Measurements from ENCODE around the gene PDCD6IP. TPM values are rescaled to one million over a fixed set of nuclear protein-coding genes. Genes with fewer than 3 reads are reported as not detected.

PDCD6IP gene
- polyA plus RNA-seq, 1 donor from 2014 or later = 196 TPM

DNA sequence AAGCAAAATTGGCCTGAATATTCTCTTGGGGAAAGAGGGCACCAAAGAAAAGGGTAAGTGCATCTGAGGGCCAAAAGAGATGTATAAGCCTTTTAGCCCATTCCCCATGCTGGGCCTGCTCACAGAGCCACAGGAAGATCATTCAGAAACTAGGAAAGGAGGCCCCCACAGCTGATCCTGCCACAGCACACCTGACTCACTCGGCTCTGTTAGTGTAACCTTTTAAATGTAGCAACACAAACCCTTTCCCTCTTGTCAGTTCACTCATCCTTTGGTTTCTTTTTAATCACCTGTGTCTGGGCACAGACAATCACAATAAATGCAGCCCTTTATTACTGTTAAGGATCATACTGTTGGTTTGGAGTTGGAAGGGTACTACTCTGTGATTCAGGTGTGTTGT is 69.9 kb downstream of the PDCD6IP start:
- Histone ChIP-seq H3K27me3 (ENCODE audit: insufficient read depth, low read depth, low read length) (no peaks in the 10 kb centered on the region), H3K9me2 (ENCODE audit: insufficient read depth, low read length) (no peaks in the 10 kb centered on the region), H3K4me3 (ENCODE audit: low read length) (no peak overlapping the region), H3K79me2 (replicated peaks; ENCODE audit: insufficient read depth, low read length) (no peaks in the 10 kb centered on the region), H2AFZ (ENCODE audit: low read depth, low read length) (no peak overlapping the region), H3K36me3 (ENCODE audit: insufficient read depth, low read length) (no peaks in the 10 kb centered on the region), H3F3A (ENCODE audit: insufficient read depth, low read length, poor library complexity, severe bottlenecking) (no peaks in the 10 kb centered on the region), H3K9me3 (ENCODE audit: low read length) (no peaks in the 10 kb centered on the region), H4K20me1 (ENCODE audit: insufficient read depth) (no peaks in the 10 kb centered on the region), H3K9ac (ENCODE audit: low read length) (no peak overlapping the region), H3K4me2 (ENCODE audit: low read length) (no peak overlapping the region), H3K27ac (ENCODE audit: low read length) (no peak overlapping the region)
- TF ChIP-seq TAF1 (IDR thresholded peaks at IDR 0.05; ENCODE audit: low read depth) = no peak
- TF ChIP-seq MXI1 (conservative IDR thresholded peaks at IDR 0.05; ENCODE audit: poor library complexity, severe bottlenecking) = no peak
- TF ChIP-seq EP300 (conservative IDR thresholded peaks at IDR 0.05; ENCODE audit: poor library complexity, severe bottlenecking) = no peak
- TF ChIP-seq, protein P1, sequence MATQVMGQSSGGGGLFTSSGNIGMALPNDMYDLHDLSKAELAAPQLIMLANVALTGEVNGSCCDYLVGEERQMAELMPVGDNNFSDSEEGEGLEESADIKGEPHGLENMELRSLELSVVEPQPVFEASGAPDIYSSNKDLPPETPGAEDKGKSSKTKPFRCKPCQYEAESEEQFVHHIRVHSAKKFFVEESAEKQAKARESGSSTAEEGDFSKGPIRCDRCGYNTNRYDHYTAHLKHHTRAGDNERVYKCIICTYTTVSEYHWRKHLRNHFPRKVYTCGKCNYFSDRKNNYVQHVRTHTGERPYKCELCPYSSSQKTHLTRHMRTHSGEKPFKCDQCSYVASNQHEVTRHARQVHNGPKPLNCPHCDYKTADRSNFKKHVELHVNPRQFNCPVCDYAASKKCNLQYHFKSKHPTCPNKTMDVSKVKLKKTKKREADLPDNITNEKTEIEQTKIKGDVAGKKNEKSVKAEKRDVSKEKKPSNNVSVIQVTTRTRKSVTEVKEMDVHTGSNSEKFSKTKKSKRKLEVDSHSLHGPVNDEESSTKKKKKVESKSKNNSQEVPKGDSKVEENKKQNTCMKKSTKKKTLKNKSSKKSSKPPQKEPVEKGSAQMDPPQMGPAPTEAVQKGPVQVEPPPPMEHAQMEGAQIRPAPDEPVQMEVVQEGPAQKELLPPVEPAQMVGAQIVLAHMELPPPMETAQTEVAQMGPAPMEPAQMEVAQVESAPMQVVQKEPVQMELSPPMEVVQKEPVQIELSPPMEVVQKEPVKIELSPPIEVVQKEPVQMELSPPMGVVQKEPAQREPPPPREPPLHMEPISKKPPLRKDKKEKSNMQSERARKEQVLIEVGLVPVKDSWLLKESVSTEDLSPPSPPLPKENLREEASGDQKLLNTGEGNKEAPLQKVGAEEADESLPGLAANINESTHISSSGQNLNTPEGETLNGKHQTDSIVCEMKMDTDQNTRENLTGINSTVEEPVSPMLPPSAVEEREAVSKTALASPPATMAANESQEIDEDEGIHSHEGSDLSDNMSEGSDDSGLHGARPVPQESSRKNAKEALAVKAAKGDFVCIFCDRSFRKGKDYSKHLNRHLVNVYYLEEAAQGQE (IDR thresholded peaks at IDR 0.05; ENCODE audit: borderline replicate concordance) = no peak
- TF ChIP-seq, protein P2, sequence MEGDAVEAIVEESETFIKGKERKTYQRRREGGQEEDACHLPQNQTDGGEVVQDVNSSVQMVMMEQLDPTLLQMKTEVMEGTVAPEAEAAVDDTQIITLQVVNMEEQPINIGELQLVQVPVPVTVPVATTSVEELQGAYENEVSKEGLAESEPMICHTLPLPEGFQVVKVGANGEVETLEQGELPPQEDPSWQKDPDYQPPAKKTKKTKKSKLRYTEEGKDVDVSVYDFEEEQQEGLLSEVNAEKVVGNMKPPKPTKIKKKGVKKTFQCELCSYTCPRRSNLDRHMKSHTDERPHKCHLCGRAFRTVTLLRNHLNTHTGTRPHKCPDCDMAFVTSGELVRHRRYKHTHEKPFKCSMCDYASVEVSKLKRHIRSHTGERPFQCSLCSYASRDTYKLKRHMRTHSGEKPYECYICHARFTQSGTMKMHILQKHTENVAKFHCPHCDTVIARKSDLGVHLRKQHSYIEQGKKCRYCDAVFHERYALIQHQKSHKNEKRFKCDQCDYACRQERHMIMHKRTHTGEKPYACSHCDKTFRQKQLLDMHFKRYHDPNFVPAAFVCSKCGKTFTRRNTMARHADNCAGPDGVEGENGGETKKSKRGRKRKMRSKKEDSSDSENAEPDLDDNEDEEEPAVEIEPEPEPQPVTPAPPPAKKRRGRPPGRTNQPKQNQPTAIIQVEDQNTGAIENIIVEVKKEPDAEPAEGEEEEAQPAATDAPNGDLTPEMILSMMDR (IDR thresholded peaks at IDR 0.05; ENCODE audit: poor library complexity, severe bottlenecking) = no peak
- TF ChIP-seq EZH2 (IDR thresholded peaks at IDR 0.05; ENCODE audit: borderline replicate concordance, insufficient read depth, low read length, poor library complexity, severe bottlenecking) = no peak
- no peak for TF ChIP-seq SMC3 (conservative IDR thresholded peaks at IDR 0.05; ENCODE audit: poor library complexity)
- TF ChIP-seq POLR2AphosphoS5 (IDR thresholded peaks at IDR 0.05) = no peak
- no peak for TF ChIP-seq RAD21 (conservative IDR thresholded peaks at IDR 0.05)

DNA sequence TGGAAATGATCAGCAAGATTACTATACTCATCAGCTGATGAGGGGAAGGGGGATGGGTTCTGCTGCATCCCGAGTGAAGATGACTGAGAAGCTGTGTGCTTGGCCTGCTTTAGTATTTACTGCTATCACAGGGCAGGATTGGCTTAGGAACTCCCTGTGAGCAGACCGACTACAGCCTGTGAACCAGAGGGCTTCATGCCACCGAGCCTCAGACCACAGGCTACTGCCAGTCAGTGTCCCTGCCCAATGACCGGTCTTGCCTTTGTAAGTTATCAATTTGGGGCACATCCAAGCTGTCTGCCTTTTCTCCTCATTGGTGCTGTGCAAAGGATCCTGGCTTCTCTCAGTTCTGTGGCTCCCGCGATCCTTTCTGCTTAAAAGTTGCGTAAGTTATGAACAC is 71.5 kb downstream of the PDCD6IP start:
- no peaks in the 10 kb centered on the region for H3K79me2 ChIP-seq (replicated peaks; ENCODE audit: insufficient read depth, low read length)
- H3F3A ChIP-seq (ENCODE audit: insufficient read depth, low read length, poor library complexity, severe bottlenecking) = no peaks in the 10 kb centered on the region
- no peaks in the 10 kb centered on the region for H4K20me1 ChIP-seq (ENCODE audit: insufficient read depth)
- H3K9ac ChIP-seq (ENCODE audit: low read length) = no peak overlapping the region
- no peak overlapping the region for H3K4me2 ChIP-seq (ENCODE audit: low read length)
- no peaks in the 10 kb centered on the region for H3K27me3 ChIP-seq (ENCODE audit: insufficient read depth, low read depth, low read length)
- TF ChIP-seq TAF1 (IDR thresholded peaks at IDR 0.05; ENCODE audit: low read depth) = no peak
- TF ChIP-seq POLR2AphosphoS5 (IDR thresholded peaks at IDR 0.05) = no peak
- no peaks in the 10 kb centered on the region for H3K9me2 ChIP-seq (ENCODE audit: insufficient read depth, low read length)
- no peak overlapping the region for H2AFZ ChIP-seq (ENCODE audit: low read depth, low read length)
- no peak overlapping the region for H3K27ac ChIP-seq (ENCODE audit: low read length)
- peaks cover 3% of the 10 kb centered on the region for H3K9me3 ChIP-seq (ENCODE audit: low read length)
- no peak overlapping the region for H3K4me3 ChIP-seq (ENCODE audit: low read length)
- H3K36me3 ChIP-seq (ENCODE audit: insufficient read depth, low read length) = no peaks in the 10 kb centered on the region

- Histone ChIP-seq H2AFZ (ENCODE audit: low read depth, low read length) (no peak overlapping the region), H3F3A (ENCODE audit: insufficient read depth, low read length, poor library complexity, severe bottlenecking) (no peaks in the 10 kb centered on the region), H3K27me3 (ENCODE audit: insufficient read depth, low read depth, low read length) (no peaks in the 10 kb centered on the region), H3K4me3 (ENCODE audit: low read length) (no peak overlapping the region), H3K9me2 (ENCODE audit: insufficient read depth, low read length) (no peaks in the 10 kb centered on the region), H3K4me2 (ENCODE audit: low read length) (no peak overlapping the region), H3K79me2 (replicated peaks; ENCODE audit: insufficient read depth, low read length) (no peaks in the 10 kb centered on the region), H3K27ac (ENCODE audit: low read length) (no peak overlapping the region), H3K36me3 (ENCODE audit: insufficient read depth, low read length) (no peaks in the 10 kb centered on the region), H3K9me3 (ENCODE audit: low read length) (peaks cover 3% of the 10 kb centered on the region), H4K20me1 (ENCODE audit: insufficient read depth) (no peaks in the 10 kb centered on the region), H3K9ac (ENCODE audit: low read length) (no peak overlapping the region)
- TF ChIP-seq RAD21 (conservative IDR thresholded peaks at IDR 0.05) (no peak), EP300 (conservative IDR thresholded peaks at IDR 0.05; ENCODE audit: poor library complexity, severe bottlenecking) (no peak), MXI1 (conservative IDR thresholded peaks at IDR 0.05; ENCODE audit: poor library complexity, severe bottlenecking) (no peak), EZH2 (IDR thresholded peaks at IDR 0.05; ENCODE audit: borderline replicate concordance, insufficient read depth, low read length, poor library complexity, severe bottlenecking) (no peak), SMC3 (conservative IDR thresholded peaks at IDR 0.05; ENCODE audit: poor library complexity) (no peak)
- TF ChIP-seq, protein P1 (IDR thresholded peaks at IDR 0.05; ENCODE audit: borderline replicate concordance) = no peak
- TF ChIP-seq, protein P2 (IDR thresholded peaks at IDR 0.05; ENCODE audit: poor library complexity, severe bottlenecking) = no peak
Measured at GRCh38 chr3:33874815-33875214, 76.4 kb downstream of the PDCD6IP start.
